ENCODE results near the gene TOMM40.
A peak's percentile ranks its signal among the peaks of the same experiment; 100 is the strongest.

GRCh38 chr19:44879309-44880065 lies 11.6 kb upstream of the TOMM40 start:
- TF ChIP-seq POLR2AphosphoS5 (IDR thresholded peaks at IDR 0.05) (peak in 1 of 3 donors; percentile 58), CTCF (IDR thresholded peaks at IDR 0.05 in 8 of 11, conservative IDR thresholded peaks at IDR 0.05 in 3 of 11) (no peak), POLR2A (IDR thresholded peaks at IDR 0.05) (no peak)

Measured in spleen (tissue), 7 donors.